SH-SY5Y (cell line): Measurements from ENCODE around the gene OXNAD1.

Source experiments
- GATA2 ChIP-seq: IDR thresholded peaks from 2 replicates; pipeline ENCODE4 v1.6.1; 2011; ENCODE audit warnings: mild to moderate bottlenecking, low read depth, low read length
- GATA3 ChIP-seq: IDR thresholded peaks from 2 replicates; pipeline ENCODE4 v1.6.1; 2011; ENCODE audit warnings: low read depth, mild to moderate bottlenecking, low read length, moderate library complexity

- TF ChIP-seq GATA2 (no peak), GATA3 (no peak)
These were observed 87.4 kb downstream of the OXNAD1 start for GRCh38 chr3:16352428-16352827.
